Osteoblast (primary cell): ENCODE results near the gene LINS1. TPM values are rescaled to one million over a fixed set of nuclear protein-coding genes. Genes with fewer than 3 reads are reported as not detected.

Experiments
- DNase-seq: peaks from one replicate; pipeline ENCODE4 v3.0.0; 2011; ENCODE audit warnings: low spot score, mixed read lengths; ENCODE audit not compliant: insufficient read length; ENCODE audit errors: missing footprints
- H2AFZ ChIP-seq: 2 replicates; pipeline ENCODE4 v1.6.0; 2011; ENCODE audit warnings: mild to moderate bottlenecking, low read length
- H3K27ac ChIP-seq: 2 replicates; pipeline ENCODE4 v1.5.1; 2011; ENCODE audit warnings: mild to moderate bottlenecking, low read depth, low read length, moderate library complexity
- H3K27me3 ChIP-seq: 2 replicates; pipeline ENCODE4 v1.6.0; 2012; ENCODE audit warnings: mild to moderate bottlenecking, control low read depth, inconsistent platforms, low read length, moderate library complexity; ENCODE audit not compliant: insufficient read depth
- H3K36me3 ChIP-seq: 2 replicates; pipeline ENCODE4 v1.5.1; 2011; ENCODE audit warnings: mild to moderate bottlenecking, low read length, control low read depth, moderate library complexity; ENCODE audit not compliant: insufficient read depth
- H3K4me1 ChIP-seq: 2 replicates; pipeline ENCODE4 v1.5.1; 2011; ENCODE audit warnings: mild to moderate bottlenecking, low read length, control low read depth, moderate library complexity; ENCODE audit not compliant: insufficient read depth
- H3K4me2 ChIP-seq: 2 replicates; pipeline ENCODE4 v1.6.0; 2011; ENCODE audit warnings: mild to moderate bottlenecking, low read length; ENCODE audit not compliant: insufficient read depth
- H3K4me3 ChIP-seq: fragments of 200-600 bp; sonication (generic); 3 replicates; pipeline ENCODE4 v1.5.1; 2012; ENCODE audit warnings: mild to moderate bottlenecking, low read length, inconsistent platforms; ENCODE audit not compliant: insufficient read depth
- H3K79me2 ChIP-seq: 2 replicates; pipeline ENCODE4 v1.6.0; 2012; ENCODE audit warnings: mild to moderate bottlenecking, low read length, control low read depth, inconsistent platforms; ENCODE audit not compliant: insufficient read depth
- H3K9me3 ChIP-seq: 2 replicates; pipeline ENCODE4 v1.5.1; 2011; ENCODE audit warnings: low read depth, low read length, control low read depth
- H4K20me1 ChIP-seq: 2 replicates; pipeline ENCODE4 v1.6.0; 2012; ENCODE audit warnings: mild to moderate bottlenecking, low read length, control low read depth; ENCODE audit not compliant: insufficient read depth
- CTCF ChIP-seq: IDR thresholded peaks from 2 replicates; pipeline ENCODE4 v1.5.1; 2011; ENCODE audit warnings: mild to moderate bottlenecking, low read depth, low read length, moderate library complexity; ENCODE audit errors: extremely low read depth
- total RNA-seq: library from RNA; depleted of rRNA; stranded (reverse); fragments of >200 nt; gene quantifications from 2 replicates; pipeline ENCODE4 v1.2.3, GENCODE V29; 2012

Gene LINS1
- total RNA-seq, 1 donor, result 14.8 TPM

GRCh38 chr15:100553468-100553867, 48.5 kb downstream of the LINS1 start:
- no peaks in the 10 kb centered on the region for H3K9me3 ChIP-seq
- H3K36me3 ChIP-seq, result no peaks in the 10 kb centered on the region
- TF ChIP-seq CTCF, result no peak
- no peak for DNase-seq
- H4K20me1 ChIP-seq, result no peaks in the 10 kb centered on the region
- H3K27ac ChIP-seq, result no peak overlapping the region
- H3K4me2 ChIP-seq, result no peak overlapping the region
- no peaks in the 10 kb centered on the region for H3K4me1 ChIP-seq
- no peaks in the 10 kb centered on the region for H3K27me3 ChIP-seq
- H3K79me2 ChIP-seq, result no peaks in the 10 kb centered on the region
- H2AFZ ChIP-seq, result no peak overlapping the region
- no peak overlapping the region for H3K4me3 ChIP-seq

- no peaks in the 10 kb centered on the region for H3K79me2 ChIP-seq
- no peaks in the 10 kb centered on the region for H3K27me3 ChIP-seq
- no peak for TF ChIP-seq CTCF
These were observed 54.0 kb downstream of the LINS1 start for GRCh38 chr15:100547961-100548360.

GRCh38 chr15:100544946-100545345, 57.0 kb downstream of the LINS1 start:
- Histone ChIP-seq H3K4me3 (no peak overlapping the region), H3K27me3 (no peaks in the 10 kb centered on the region), H3K4me2 (no peak overlapping the region), H4K20me1 (no peaks in the 10 kb centered on the region), H3K27ac (no peak overlapping the region), H2AFZ (no peak overlapping the region), H3K79me2 (no peaks in the 10 kb centered on the region), H3K36me3 (no peaks in the 10 kb centered on the region), H3K9me3 (no peaks in the 10 kb centered on the region), H3K4me1 (no peaks in the 10 kb centered on the region)
- DNase-seq, result no peak
- TF ChIP-seq CTCF, result no peak

More at GRCh38 chr15:100547961-100548360, 54.0 kb downstream of the LINS1 start:
- Histone ChIP-seq H3K27ac (no peak overlapping the region), H3K4me2 (no peak overlapping the region), H2AFZ (no peak overlapping the region), H3K4me1 (no peaks in the 10 kb centered on the region), H3K9me3 (no peaks in the 10 kb centered on the region), H4K20me1 (no peaks in the 10 kb centered on the region), H3K36me3 (no peaks in the 10 kb centered on the region), H3K4me3 (no peak overlapping the region)
- no peak for DNase-seq

- no peaks in the 10 kb centered on the region for H4K20me1 ChIP-seq
- no peak overlapping the region for H3K27ac ChIP-seq
- no peaks in the 10 kb centered on the region for H3K9me3 ChIP-seq
- no peaks in the 10 kb centered on the region for H3K27me3 ChIP-seq
- no peaks in the 10 kb centered on the region for H3K4me1 ChIP-seq
- no peak overlapping the region for H2AFZ ChIP-seq
- TF ChIP-seq CTCF, result no peak
- no peak overlapping the region for H3K4me2 ChIP-seq
- H3K79me2 ChIP-seq, result no peaks in the 10 kb centered on the region
- H3K4me3 ChIP-seq, result no peak overlapping the region
- H3K36me3 ChIP-seq, result no peaks in the 10 kb centered on the region
- DNase-seq, result no peak
These were observed 57.6 kb downstream of the LINS1 start for GRCh38 chr15:100544338-100544841.
